Gastroesophageal sphincter (tissue), 3 donors: Measurements from ENCODE around the gene PELI2.

Experiments
- EP300 ChIP-seq: sonication (generic); formaldehyde crosslinking; IDR thresholded peaks from one replicate; pipeline ENCODE4 v1.6.1; 2017; ENCODE audit warnings: antibody characterized with exemption, mild to moderate bottlenecking
- POLR2A ChIP-seq, 2 donors: fragments of 450-650 bp; IDR thresholded peaks; one replicate each; pipeline ENCODE4 v1.6.1; 2017; ENCODE audit warnings: antibody characterized with exemption in 2 of 2, mild to moderate bottlenecking in 2 of 2, moderate library complexity in 1 of 2
- POLR2AphosphoS5 ChIP-seq: sonication (generic); formaldehyde crosslinking; IDR thresholded peaks from one replicate; pipeline ENCODE4 v1.6.1; 2017; ENCODE audit warnings: antibody characterized with exemption
- TF ChIP-seq, protein P1 (sequence below), 4 experiments: fragments of 200-600 bp in 2 of 4; fragments of 450-650 bp in 2 of 4; sonication (generic) in 1 of 4; IDR thresholded peaks; one replicate each; pipeline ENCODE4 v1.5.1; 2017 to 2019; ENCODE audit warnings: antibody characterized with exemption in 4 of 4, mild to moderate bottlenecking in 2 of 4, moderate library complexity in 2 of 4

DNA sequence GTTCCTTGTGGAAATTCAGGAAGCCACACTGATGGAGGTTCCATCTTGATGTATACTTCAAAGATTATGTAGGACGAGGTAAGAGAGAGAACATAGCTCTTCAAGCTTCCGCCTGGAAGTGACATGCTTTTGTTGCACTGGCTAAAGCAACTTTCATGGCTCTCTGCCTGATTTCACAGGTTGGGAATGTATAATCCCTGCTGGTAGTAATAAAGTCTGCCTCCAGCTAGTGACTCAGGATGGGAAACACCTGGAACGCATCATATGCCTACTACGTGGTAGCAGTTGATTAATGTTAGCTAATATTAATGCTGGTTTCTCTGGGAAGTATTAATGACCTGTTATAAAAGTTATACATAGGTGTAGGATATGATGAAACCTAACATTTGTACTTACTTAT, 71.1 kb downstream of the PELI2 start:
- TF ChIP-seq, protein P1, sequence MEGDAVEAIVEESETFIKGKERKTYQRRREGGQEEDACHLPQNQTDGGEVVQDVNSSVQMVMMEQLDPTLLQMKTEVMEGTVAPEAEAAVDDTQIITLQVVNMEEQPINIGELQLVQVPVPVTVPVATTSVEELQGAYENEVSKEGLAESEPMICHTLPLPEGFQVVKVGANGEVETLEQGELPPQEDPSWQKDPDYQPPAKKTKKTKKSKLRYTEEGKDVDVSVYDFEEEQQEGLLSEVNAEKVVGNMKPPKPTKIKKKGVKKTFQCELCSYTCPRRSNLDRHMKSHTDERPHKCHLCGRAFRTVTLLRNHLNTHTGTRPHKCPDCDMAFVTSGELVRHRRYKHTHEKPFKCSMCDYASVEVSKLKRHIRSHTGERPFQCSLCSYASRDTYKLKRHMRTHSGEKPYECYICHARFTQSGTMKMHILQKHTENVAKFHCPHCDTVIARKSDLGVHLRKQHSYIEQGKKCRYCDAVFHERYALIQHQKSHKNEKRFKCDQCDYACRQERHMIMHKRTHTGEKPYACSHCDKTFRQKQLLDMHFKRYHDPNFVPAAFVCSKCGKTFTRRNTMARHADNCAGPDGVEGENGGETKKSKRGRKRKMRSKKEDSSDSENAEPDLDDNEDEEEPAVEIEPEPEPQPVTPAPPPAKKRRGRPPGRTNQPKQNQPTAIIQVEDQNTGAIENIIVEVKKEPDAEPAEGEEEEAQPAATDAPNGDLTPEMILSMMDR (IDR thresholded peaks at IDR 0.05), result no peak
- TF ChIP-seq POLR2AphosphoS5 (no peak), POLR2A (IDR thresholded peaks at IDR 0.05) (no peak), EP300 (no peak)
